SK-N-MC (cell line): ENCODE measurements around the gene OR4C6.

Source experiments
- DNase-seq: peaks from one replicate; pipeline ENCODE4 v3.0.0-alpha.2; 2011; ENCODE audit warnings: low read depth, low spot score
- H3K27ac ChIP-seq: fragments of 200-600 bp; sonication (generic); 2 replicates; pipeline ENCODE4 v1.5.1; 2016; ENCODE audit warnings: mixed run types
- H3K36me3 ChIP-seq: fragments of 200-600 bp; sonication (generic); 2 replicates; pipeline ENCODE4 v1.6.1; 2017; ENCODE audit warnings: antibody characterized with exemption, low read length, mixed read lengths; ENCODE audit not compliant: insufficient read depth
- H3K4me3 ChIP-seq: fragments of 200-600 bp; sonication (generic); 2 replicates; pipeline ENCODE4 v1.5.1; 2016
- H3K9ac ChIP-seq: fragments of 200-600 bp; sonication (generic); 2 replicates; pipeline ENCODE4 v1.8.0; 2017; ENCODE audit warnings: mixed run types, mixed read lengths; ENCODE audit not compliant: insufficient read length
- H3K9me3 ChIP-seq: fragments of 200-600 bp; sonication (generic); 2 replicates; pipeline ENCODE4 v1.6.1; 2017; ENCODE audit warnings: low read depth, mild to moderate bottlenecking, antibody characterized with exemption, low read length, moderate library complexity, mixed read lengths
- EZH2 ChIP-seq: fragments of 200-600 bp; sonication (generic); IDR thresholded peaks from one replicate; pipeline ENCODE4 v1.6.1; 2017; ENCODE audit warnings: antibody characterized with exemption
- FOXP2 ChIP-seq: optimal IDR thresholded peaks from 2 replicates; pipeline ENCODE3; 2011; ENCODE audit warnings: mild to moderate bottlenecking, moderate library complexity; ENCODE audit not compliant: insufficient read depth; ENCODE audit errors: extremely low read length, control extremely low read depth
- POLR2AphosphoS5 ChIP-seq: IDR thresholded peaks from 2 replicates; pipeline ENCODE4 v1.6.1; 2012; ENCODE audit warnings: mild to moderate bottlenecking, low read depth, low read length, borderline replicate concordance

The OR4C6 gene

GRCh38 chr11:55661901-55662300 lies at the start of gene OR4C6:
TSS of gene OR4C6 (plus strand) at chr11:55662201. CDS start at chr11:55665167, 2,966 bp downstream.
- H3K36me3 ChIP-seq: no peaks in the 10 kb centered on the region
- no peak within 1 kb of the TSS for H3K9ac ChIP-seq
- no peak within 1 kb of the TSS for H3K4me3 ChIP-seq
- TF ChIP-seq FOXP2 (no peak), EZH2 (no peak), POLR2AphosphoS5 (no peak)
- no peaks in the 10 kb centered on the region for H3K9me3 ChIP-seq
- no peak for DNase-seq
- H3K27ac ChIP-seq: no peak within 1 kb of the TSS

GRCh38 chr11:55624531-55624930 lies 37.5 kb upstream of the OR4C6 start:
- Histone ChIP-seq H3K9ac (no peak overlapping the region), H3K4me3 (no peak overlapping the region), H3K27ac (no peak overlapping the region), H3K36me3 (no peaks in the 10 kb centered on the region), H3K9me3 (no peaks in the 10 kb centered on the region)
- DNase-seq: no peak
- TF ChIP-seq FOXP2 (no peak), EZH2 (no peak), POLR2AphosphoS5 (no peak)

- no peak for DNase-seq
- no peak within 1 kb of the TSS for H3K4me3 ChIP-seq
- no peaks in the 10 kb centered on the region for H3K9me3 ChIP-seq
- H3K27ac ChIP-seq: no peak within 1 kb of the TSS
- TF ChIP-seq POLR2AphosphoS5 (no peak), FOXP2 (no peak), EZH2 (no peak)
- H3K9ac ChIP-seq: no peak within 1 kb of the TSS
- H3K36me3 ChIP-seq: no peaks in the 10 kb centered on the region
Measured at GRCh38 chr11:55634813-55635212, 27.2 kb upstream of the OR4C6 start, which contains the start of gene OR4P4. TSS of gene OR4P4 (plus strand) at chr11:55635113.

GRCh38 chr11:55648027-55648426 lies 14.0 kb upstream of the OR4C6 start, which contains the start of gene OR4S2:
TSS of gene OR4S2 (plus strand) at chr11:55648327. CDS start at chr11:55650904, 2,577 bp downstream.
- TF ChIP-seq FOXP2 (no peak), EZH2 (no peak), POLR2AphosphoS5 (no peak)
- Histone ChIP-seq H3K9ac (no peak within 1 kb of the TSS), H3K27ac (no peak within 1 kb of the TSS), H3K9me3 (no peaks in the 10 kb centered on the region), H3K4me3 (no peak within 1 kb of the TSS), H3K36me3 (no peaks in the 10 kb centered on the region)
- DNase-seq: no peak

- H3K27ac ChIP-seq: no peak overlapping the region
- TF ChIP-seq POLR2AphosphoS5: no peak
- TF ChIP-seq FOXP2: no peak
- TF ChIP-seq EZH2: no peak
- no peak for DNase-seq
- H3K9me3 ChIP-seq: no peaks in the 10 kb centered on the region
- H3K36me3 ChIP-seq: no peaks in the 10 kb centered on the region
- H3K9ac ChIP-seq: no peak overlapping the region
- H3K4me3 ChIP-seq: no peak overlapping the region
Measured at GRCh38 chr11:55652560-55652959, 9.4 kb upstream of the OR4C6 start.

- Histone ChIP-seq H3K27ac (no peak overlapping the region), H3K9ac (no peak overlapping the region), H3K36me3 (no peaks in the 10 kb centered on the region), H3K9me3 (no peaks in the 10 kb centered on the region), H3K4me3 (no peak overlapping the region)
- TF ChIP-seq FOXP2 (no peak), EZH2 (no peak), POLR2AphosphoS5 (no peak)
- no peak for DNase-seq
Measured at GRCh38 chr11:55655096-55655495, 6.9 kb upstream of the OR4C6 start.

- no peak for TF ChIP-seq POLR2AphosphoS5
- H3K4me3 ChIP-seq: no peak overlapping the region
- no peaks in the 10 kb centered on the region for H3K36me3 ChIP-seq
- DNase-seq: no peak
- no peak overlapping the region for H3K9ac ChIP-seq
- H3K27ac ChIP-seq: no peak overlapping the region
- no peaks in the 10 kb centered on the region for H3K9me3 ChIP-seq
Measured at GRCh38 chr11:55658031-55658573, 3.9 kb upstream of the OR4C6 start.

- Histone ChIP-seq H3K4me3 (no peak overlapping the region), H3K27ac (no peak overlapping the region), H3K36me3 (no peaks in the 10 kb centered on the region), H3K9me3 (no peaks in the 10 kb centered on the region), H3K9ac (no peak overlapping the region)
- DNase-seq: no peak
- TF ChIP-seq FOXP2 (no peak), POLR2AphosphoS5 (no peak), EZH2 (no peak)
Measured at GRCh38 chr11:55658608-55659007, 3.4 kb upstream of the OR4C6 start.

- Histone ChIP-seq H3K9me3 (no peaks in the 10 kb centered on the region), H3K4me3 (no peak overlapping the region), H3K9ac (no peak overlapping the region), H3K36me3 (no peaks in the 10 kb centered on the region), H3K27ac (no peak overlapping the region)
- TF ChIP-seq POLR2AphosphoS5: no peak
- TF ChIP-seq FOXP2: no peak
- no peak for TF ChIP-seq EZH2
- DNase-seq: no peak
Measured at GRCh38 chr11:55669376-55669775, 7.4 kb downstream of the OR4C6 start.
